Activated T-helper 1 cell treated with anti-CD3 and anti-CD28 coated beads, Interleukin-12 subunit alpha, Interleukin-12 subunit beta, Interleukin-2, Interleukin-4 antibody, amounts not matched to agents 30 ng/mL and 10 ng/mL and 1 ng/mL, durations not matched to agents 14 hours and 24 hours and 36 hours (primary cell): ENCODE measurements around the gene ZNF516. TPM values are rescaled to one million over a fixed set of nuclear protein-coding genes. Genes with fewer than 3 reads are reported as not detected.

Experiments used
- DNase-seq: peaks from one replicate; pipeline ENCODE4 v3.0.0; 2021; ENCODE audit warnings: low spot score
- H3K27ac Mint-ChIP-seq: one replicate; pipeline ENCODE4 v1.8.0; 2021; ENCODE audit warnings: mild to moderate bottlenecking, mixed read lengths
- H3K27me3 Mint-ChIP-seq: one replicate; pipeline ENCODE4 v1.8.0; 2022; ENCODE audit warnings: mild to moderate bottlenecking, moderate library complexity, mixed read lengths; ENCODE audit not compliant: insufficient read depth
- H3K36me3 Mint-ChIP-seq: one replicate; pipeline ENCODE4 v1.8.0; 2021; ENCODE audit warnings: low read depth, mixed read lengths
- H3K4me1 Mint-ChIP-seq: one replicate; pipeline ENCODE4 v1.8.0; 2021; ENCODE audit warnings: low read depth, mixed read lengths
- H3K4me3 Mint-ChIP-seq: one replicate; pipeline ENCODE4 v1.8.0; 2021; ENCODE audit warnings: mild to moderate bottlenecking, moderate library complexity, mixed read lengths
- H3K9me3 Mint-ChIP-seq: one replicate; pipeline ENCODE4 v1.8.0; 2021; ENCODE audit warnings: mixed read lengths
- intact Hi-C: fragments of 100-400 bp; cut with micrococcal nuclease; formaldehyde crosslinking; loops from one replicate; pipeline ENCODE4 v1.15.1; 2024
- total RNA-seq: library from RNA; stranded (reverse); gene quantifications from 2 replicates; pipeline ENCODE4 v1.2.3, GENCODE V29; 2022

The ZNF516 gene
- total RNA-seq, 1 donor from 2014 or later: 2.0 TPM

GRCh38 chr18:76491776-76492668 is 3.0 kb downstream of the ZNF516 start:
- peak overlapping the region; percentile 81 for H3K27ac Mint-ChIP-seq
- H3K9me3 Mint-ChIP-seq: no peaks in the 10 kb centered on the region
- peaks cover 37% of the 10 kb centered on the region for H3K4me1 Mint-ChIP-seq
- DNase-seq: no peak
- peak overlapping the region; percentile 96 for H3K4me3 Mint-ChIP-seq
- H3K36me3 Mint-ChIP-seq: peaks cover 2% of the 10 kb centered on the region
- peaks cover 72% of the 10 kb centered on the region for H3K27me3 Mint-ChIP-seq
- intact Hi-C loops: loop anchor here (1.0 to 10.0 kb wide), 9 partner anchors 27 to 1995 kb away; partner anchors contain the start of genes CNDP2 and ZNF236

GRCh38 chr18:76491473-76491775 is 3.6 kb downstream of the ZNF516 start:
- peak overlapping the region; percentile 96 for H3K4me3 Mint-ChIP-seq
- peaks cover 2% of the 10 kb centered on the region for H3K36me3 Mint-ChIP-seq
- peaks cover 72% of the 10 kb centered on the region for H3K27me3 Mint-ChIP-seq
- peak overlapping the region; percentile 63 for H3K27ac Mint-ChIP-seq
- H3K9me3 Mint-ChIP-seq: no peaks in the 10 kb centered on the region
- intact Hi-C loops: loop anchor here (5.0 to 10.0 kb wide), 2 partner anchors 573 to 1994 kb away; partner anchors contain the start of gene CNDP2
- peaks cover 37% of the 10 kb centered on the region for H3K4me1 Mint-ChIP-seq
- DNase-seq: peak; percentile 9

- Mint-ChIP-seq H3K4me3 (peak overlapping the region; percentile 86), H3K27ac (peak overlapping the region; percentile 44)
- DNase-seq: peak; percentile 31
These were observed 4.2 kb downstream of the ZNF516 start for GRCh38 chr18:76490670-76491472.

GRCh38 chr18:76490033-76490432 is 5.0 kb downstream of the ZNF516 start:
- peak overlapping the region; percentile 86 for H3K4me3 Mint-ChIP-seq
- H3K27ac Mint-ChIP-seq: no peak overlapping the region
- H3K9me3 Mint-ChIP-seq: no peaks in the 10 kb centered on the region

More at GRCh38 chr18:76490670-76491472, 4.2 kb downstream of the ZNF516 start:
- intact Hi-C loops: loop anchor here (5.0 to 10.0 kb wide), 2 partner anchors 574 to 1994 kb away; partner anchors contain the start of gene CNDP2
- no peaks in the 10 kb centered on the region for H3K9me3 Mint-ChIP-seq
- H3K36me3 Mint-ChIP-seq: peaks cover 2% of the 10 kb centered on the region
- peaks cover 37% of the 10 kb centered on the region for H3K4me1 Mint-ChIP-seq
- peaks cover 69% of the 10 kb centered on the region for H3K27me3 Mint-ChIP-seq

GRCh38 chr18:76489081-76489480 is 6.0 kb downstream of the ZNF516 start:
- intact Hi-C loops: loop anchor here (2.0 kb wide), 1 partner anchor 78 kb away; no protein-coding TSS in a partner anchor
- no peak for DNase-seq
- peaks cover 60% of the 10 kb centered on the region for H3K27me3 Mint-ChIP-seq
- H3K9me3 Mint-ChIP-seq: no peaks in the 10 kb centered on the region
- H3K4me1 Mint-ChIP-seq: peaks cover 31% of the 10 kb centered on the region
- peaks cover 2% of the 10 kb centered on the region for H3K36me3 Mint-ChIP-seq
- H3K4me3 Mint-ChIP-seq: no peak overlapping the region
- H3K27ac Mint-ChIP-seq: no peak overlapping the region

More at GRCh38 chr18:76490033-76490432, 5.0 kb downstream of the ZNF516 start:
- Mint-ChIP-seq H3K4me1 (peaks cover 37% of the 10 kb centered on the region), H3K27me3 (peaks cover 64% of the 10 kb centered on the region), H3K36me3 (peaks cover 2% of the 10 kb centered on the region)
- intact Hi-C loops: loop anchor here (5.0 to 10.0 kb wide), 2 partner anchors 575 to 1993 kb away; partner anchors contain the start of gene CNDP2
- DNase-seq: no peak

- Mint-ChIP-seq H3K4me3 (no peak overlapping the region), H3K9me3 (no peaks in the 10 kb centered on the region), H3K27ac (no peak overlapping the region), H3K4me1 (peaks cover 23% of the 10 kb centered on the region), H3K27me3 (peaks cover 51% of the 10 kb centered on the region), H3K36me3 (peaks cover 2% of the 10 kb centered on the region)
- intact Hi-C loops: loop anchor here (2.0 kb wide), 1 partner anchor 77 kb away; no protein-coding TSS in a partner anchor
- no peak for DNase-seq
These were observed 6.9 kb downstream of the ZNF516 start for GRCh38 chr18:76488190-76488589.

- Mint-ChIP-seq H3K9me3 (no peaks in the 10 kb centered on the region), H3K27me3 (peaks cover 48% of the 10 kb centered on the region), H3K36me3 (peaks cover 2% of the 10 kb centered on the region), H3K27ac (no peak overlapping the region), H3K4me1 (peaks cover 18% of the 10 kb centered on the region), H3K4me3 (no peak overlapping the region)
- no peak for DNase-seq
- intact Hi-C loops: loop anchor here (2.0 kb wide), 1 partner anchor 77 kb away; no protein-coding TSS in a partner anchor
These were observed 7.3 kb downstream of the ZNF516 start for GRCh38 chr18:76487782-76488181.

GRCh38 chr18:76487070-76487469 is 8.0 kb downstream of the ZNF516 start:
- no peaks in the 10 kb centered on the region for H3K9me3 Mint-ChIP-seq
- H3K36me3 Mint-ChIP-seq: peaks cover 2% of the 10 kb centered on the region
- no peak overlapping the region for H3K27ac Mint-ChIP-seq
- DNase-seq: no peak
- intact Hi-C loops: no loop called here
- no peak overlapping the region for H3K4me3 Mint-ChIP-seq
- H3K4me1 Mint-ChIP-seq: peaks cover 11% of the 10 kb centered on the region
- peaks cover 41% of the 10 kb centered on the region for H3K27me3 Mint-ChIP-seq

GRCh38 chr18:76486574-76486973 is 8.5 kb downstream of the ZNF516 start:
- H3K36me3 Mint-ChIP-seq: peaks cover 2% of the 10 kb centered on the region
- no peaks in the 10 kb centered on the region for H3K9me3 Mint-ChIP-seq
- peaks cover 39% of the 10 kb centered on the region for H3K27me3 Mint-ChIP-seq
- no peak for DNase-seq
- no peak overlapping the region for H3K4me3 Mint-ChIP-seq
- peaks cover 9% of the 10 kb centered on the region for H3K4me1 Mint-ChIP-seq
- intact Hi-C loops: no loop called here
- H3K27ac Mint-ChIP-seq: no peak overlapping the region

GRCh38 chr18:76486038-76486437 is 9.0 kb downstream of the ZNF516 start:
- H3K9me3 Mint-ChIP-seq: no peaks in the 10 kb centered on the region
- H3K27me3 Mint-ChIP-seq: peaks cover 39% of the 10 kb centered on the region
- no peak for DNase-seq
- peaks cover 2% of the 10 kb centered on the region for H3K36me3 Mint-ChIP-seq
- intact Hi-C loops: no loop called here
- H3K4me3 Mint-ChIP-seq: no peak overlapping the region
- H3K27ac Mint-ChIP-seq: no peak overlapping the region
- peaks cover 9% of the 10 kb centered on the region for H3K4me1 Mint-ChIP-seq

GRCh38 chr18:76484749-76485387 is 10.2 kb downstream of the ZNF516 start:
- no peak overlapping the region for H3K27ac Mint-ChIP-seq
- intact Hi-C loops: no loop called here
- H3K4me1 Mint-ChIP-seq: no peaks in the 10 kb centered on the region
- no peaks in the 10 kb centered on the region for H3K36me3 Mint-ChIP-seq
- no peaks in the 10 kb centered on the region for H3K9me3 Mint-ChIP-seq
- H3K27me3 Mint-ChIP-seq: peaks cover 28% of the 10 kb centered on the region
- H3K4me3 Mint-ChIP-seq: no peak overlapping the region
- no peak for DNase-seq

- Mint-ChIP-seq H3K27me3 (peaks cover 18% of the 10 kb centered on the region), H3K4me3 (no peak overlapping the region), H3K9me3 (no peaks in the 10 kb centered on the region), H3K27ac (no peak overlapping the region), H3K4me1 (no peaks in the 10 kb centered on the region), H3K36me3 (no peaks in the 10 kb centered on the region)
- no peak for DNase-seq
- intact Hi-C loops: no loop called here
These were observed 11.3 kb downstream of the ZNF516 start for GRCh38 chr18:76483780-76484179.
